ENCODE data around the gene MOCS1. TPM values are rescaled to one million over a fixed set of nuclear protein-coding genes. Genes with fewer than 3 reads are reported as not detected.
A peak's percentile ranks its signal among the peaks of the same experiment; 100 is the strongest.

The MOCS1 gene
- total RNA-seq, 4 donors from 2014 or later = 10.2 to 58.9 (median 20.3) TPM

DNA sequence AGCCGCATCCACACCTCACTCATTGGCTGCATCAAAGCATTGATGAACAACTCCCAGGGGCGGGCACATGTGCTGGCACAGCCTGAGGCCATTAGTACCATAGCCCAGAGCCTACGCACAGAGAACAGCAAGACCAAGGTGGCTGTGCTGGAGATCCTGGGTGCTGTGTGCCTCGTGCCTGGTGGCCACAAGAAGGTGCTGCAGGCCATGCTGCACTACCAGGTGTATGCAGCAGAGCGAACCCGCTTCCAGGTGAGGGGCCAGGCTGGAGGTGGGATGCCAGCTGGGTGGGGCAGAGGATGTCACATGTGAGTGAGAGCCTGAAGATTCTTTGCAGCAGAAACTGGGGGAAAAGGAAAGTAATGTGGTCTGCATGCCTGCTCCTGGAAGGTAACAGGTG lies 66.7 kb downstream of the MOCS1 start:
- no peak for DNase-seq
- H3K27ac ChIP-seq = no peak overlapping the region
- H3K4me1 ChIP-seq = no peaks in the 10 kb centered on the region
- no peaks in the 10 kb centered on the region for H3K36me3 ChIP-seq
- intact Hi-C loops (cut with DNase I; ENCODE audit: low total_unique reads) = no loop called here
- H3K27me3 ChIP-seq = no peaks in the 10 kb centered on the region
- H3K4me3 ChIP-seq = no peak overlapping the region
- no peaks in the 10 kb centered on the region for H3K9me3 ChIP-seq
- TF ChIP-seq CTCF (IDR thresholded peaks at IDR 0.05) = no peak
- no peak for TF ChIP-seq POLR2A (IDR thresholded peaks at IDR 0.05)

DNA sequence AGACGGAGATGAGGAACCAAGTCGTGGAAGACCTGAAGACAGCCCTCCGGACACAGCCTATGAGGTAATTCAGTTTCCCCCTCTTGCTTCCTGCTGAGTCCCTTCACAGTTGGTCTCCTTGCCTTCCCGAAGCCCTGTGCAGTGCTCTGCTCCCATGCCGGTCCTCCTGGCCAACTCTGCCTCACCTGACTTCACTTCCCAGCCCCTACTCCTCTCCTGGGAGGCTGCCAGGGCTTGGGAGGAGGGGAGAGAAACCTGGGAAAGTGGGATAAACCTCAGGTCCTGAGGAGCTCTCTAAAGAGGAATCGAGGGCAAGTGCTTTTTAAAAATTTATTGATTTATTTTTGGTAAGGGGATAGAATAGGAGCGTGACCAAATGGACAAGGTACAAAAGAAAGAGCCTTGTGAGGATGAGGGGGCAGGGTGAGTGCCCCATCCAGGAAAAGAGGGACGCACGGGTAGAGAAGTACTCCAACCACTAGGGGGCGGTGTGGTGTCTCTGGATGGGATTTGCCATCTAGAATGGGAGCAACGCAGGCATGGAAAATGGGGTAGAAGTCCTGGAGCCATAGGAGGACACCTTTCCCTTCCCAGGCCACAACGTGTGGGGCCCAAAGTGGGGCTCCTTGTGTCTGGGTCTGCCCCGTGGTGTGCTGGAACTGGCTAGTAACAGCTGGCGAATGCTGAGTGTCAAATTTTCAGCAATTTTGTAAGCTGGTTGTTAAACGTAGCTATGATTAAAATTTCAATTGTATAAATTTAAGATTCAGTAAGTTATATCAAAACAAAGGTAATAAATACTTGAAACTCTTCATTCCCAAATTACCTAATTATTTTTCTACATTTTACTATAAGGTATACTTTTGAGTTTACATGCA lies 69.0 kb downstream of the MOCS1 start:
- peak; percentile 67 to 80 for DNase-seq
- no peaks in the 10 kb centered on the region for H3K4me1 ChIP-seq
- no peak overlapping the region for H3K4me3 ChIP-seq
- no peaks in the 10 kb centered on the region for H3K9me3 ChIP-seq
- no peak overlapping the region for H3K27ac ChIP-seq
- H3K27me3 ChIP-seq = no peaks in the 10 kb centered on the region
- intact Hi-C loops (cut with DNase I; ENCODE audit: low total_unique reads) = no loop called here
- no peaks in the 10 kb centered on the region for H3K36me3 ChIP-seq
- TF ChIP-seq POLR2A (IDR thresholded peaks at IDR 0.05) (no peak), CTCF (IDR thresholded peaks at IDR 0.05) (peak; percentile 55 to 79 (median 63))

- Histone ChIP-seq H3K9me3 (no peaks in the 10 kb centered on the region), H3K27ac (no peak overlapping the region), H3K27me3 (no peaks in the 10 kb centered on the region), H3K4me1 (no peaks in the 10 kb centered on the region), H3K36me3 (no peaks in the 10 kb centered on the region), H3K4me3 (no peak overlapping the region)
- intact Hi-C loops (cut with DNase I; ENCODE audit: low total_unique reads) = no loop called here
- TF ChIP-seq CTCF (IDR thresholded peaks at IDR 0.05) = no peak
- no peak for TF ChIP-seq POLR2A (IDR thresholded peaks at IDR 0.05)
- DNase-seq = no peak
These were observed 72.6 kb downstream of the MOCS1 start for GRCh38 chr6:39861663-39862062.

GRCh38 chr6:39859025-39859424 lies 75.2 kb downstream of the MOCS1 start:
- intact Hi-C loops (cut with DNase I; ENCODE audit: low total_unique reads) = no loop called here
- TF ChIP-seq POLR2A (IDR thresholded peaks at IDR 0.05) (no peak), CTCF (IDR thresholded peaks at IDR 0.05) (no peak)
- Histone ChIP-seq H3K4me3 (no peak overlapping the region), H3K36me3 (no peaks in the 10 kb centered on the region), H3K27ac (no peak overlapping the region), H3K27me3 (no peaks in the 10 kb centered on the region), H3K4me1 (no peaks in the 10 kb centered on the region), H3K9me3 (no peaks in the 10 kb centered on the region)
- DNase-seq = no peak

GRCh38 chr6:39855356-39855995 lies 78.8 kb downstream of the MOCS1 start:
- no peak for DNase-seq
- Histone ChIP-seq H3K4me3 (no peak overlapping the region), H3K9me3 (no peaks in the 10 kb centered on the region), H3K27ac (peak overlapping the region; percentile 16 to 19), H3K4me1 (no peaks in the 10 kb centered on the region), H3K27me3 (no peaks in the 10 kb centered on the region), H3K36me3 (no peaks in the 10 kb centered on the region)
- no peak for TF ChIP-seq POLR2A (IDR thresholded peaks at IDR 0.05)
- no peak for TF ChIP-seq CTCF (IDR thresholded peaks at IDR 0.05)
- intact Hi-C loops (cut with DNase I; ENCODE audit: low total_unique reads) = no loop called here
